GM23338 (cell line): Measurements from ENCODE around the gene FAF1. TPM values are rescaled to one million over a fixed set of nuclear protein-coding genes. Genes with fewer than 3 reads are reported as not detected.

Source experiments
- CREB1 ChIP-seq: fragments of 250-450 bp; sonication (Bioruptor Pico); IDR thresholded peaks from 2 replicates; pipeline ENCODE4 v1.5.0; 2020; ENCODE audit warnings: low read depth, mild to moderate bottlenecking, moderate library complexity
- CTCF ChIP-seq, 2 experiments: fragments of 200-600 bp in 1 of 2; sonication (generic) in 1 of 2; conservative IDR thresholded peaks; 2 replicates each; pipeline versions ENCODE4 v1.5.1 to v1.6.1; 2016 to 2017; ENCODE audit warnings: antibody characterized with exemption in 2 of 2, low read depth in 2 of 2, mild to moderate bottlenecking in 2 of 2, moderate library complexity in 1 of 2
- EZH2 ChIP-seq: fragments of 200-600 bp; sonication (generic); IDR thresholded peaks from one replicate; pipeline ENCODE4 v1.8.0; 2017; ENCODE audit warnings: antibody characterized with exemption, mild to moderate bottlenecking, low read depth; ENCODE audit not compliant: unreplicated experiment
- EZH2phosphoT487 ChIP-seq: fragments of 200-600 bp; sonication (generic); IDR thresholded peaks from one replicate; pipeline ENCODE4 v1.8.1; 2018; ENCODE audit warnings: antibody characterized with exemption; ENCODE audit not compliant: unreplicated experiment
- JUNB ChIP-seq: IDR thresholded peaks from one replicate; pipeline ENCODE4 v1.6.1; 2016; ENCODE audit warnings: antibody characterized with exemption; ENCODE audit not compliant: unreplicated experiment
- NANOG ChIP-seq: IDR thresholded peaks from 2 replicates; pipeline ENCODE4 v1.6.1; 2016; ENCODE audit warnings: antibody characterized with exemption, borderline replicate concordance
- POLR2AphosphoS5 ChIP-seq: IDR thresholded peaks from 2 replicates; pipeline ENCODE4 v1.6.1; 2016; ENCODE audit warnings: antibody characterized with exemption, low read depth
- REST ChIP-seq: IDR thresholded peaks from one replicate; pipeline ENCODE4 v1.6.1; 2018; ENCODE audit warnings: antibody characterized with exemption; ENCODE audit not compliant: unreplicated experiment
- STAT1 ChIP-seq: IDR thresholded peaks from one replicate; pipeline ENCODE4 v1.6.1; 2016; ENCODE audit warnings: antibody characterized with exemption; ENCODE audit not compliant: unreplicated experiment
- ZNF114 ChIP-seq: fragments of 250-450 bp; sonication (Bioruptor Pico); IDR thresholded peaks from 2 replicates; pipeline ENCODE4 v1.5.0; 2020; ENCODE audit warnings: mild to moderate bottlenecking, moderate library complexity
- ZNF462 ChIP-seq: fragments of 250-450 bp; sonication (Bioruptor Pico); IDR thresholded peaks from 2 replicates; pipeline ENCODE4 v1.5.0; 2020; ENCODE audit warnings: mild to moderate bottlenecking, moderate library complexity
- polyA plus RNA-seq: library from polyadenylated mRNA; unstranded; fragments of >200 nt; fragmentation: Nextera tagmentation; extraction: Ambion mirVana; gene quantifications from 2 replicates; pipeline ENCODE4 v1.2.1, GENCODE V29; 2016
- total RNA-seq: library from RNA; depleted of rRNA; stranded (reverse); fragments of >200 nt; shearing (Covaris generic); gene quantifications from 2 replicates; pipeline ENCODE4 v1.2.3, GENCODE V29; 2014

FAF1 gene
- total and polyA plus RNA-seq, 2 experiments from 2014 or later = 24.1 to 53.2 TPM

- no peak for TF ChIP-seq ZNF462 (CRISPR knock-in tag)
- TF ChIP-seq REST = no peak
- TF ChIP-seq EZH2phosphoT487 = no peak
- no peak for TF ChIP-seq JUNB
- no peak for TF ChIP-seq ZNF114
- TF ChIP-seq STAT1 = no peak
- TF ChIP-seq POLR2AphosphoS5 = no peak
- no peak for TF ChIP-seq EZH2
- TF ChIP-seq CREB1 (CRISPR knock-in tag) = no peak
- no peak for TF ChIP-seq CTCF (conservative IDR thresholded peaks at IDR 0.05; ENCODE audit: low read depth in 2 of 2)
- TF ChIP-seq NANOG = no peak
Measured at GRCh38 chr1:50796272-50796671, 163.8 kb downstream of the FAF1 start (continued).
